C1 segment of cervical spinal cord (tissue), 14 donors: Measurements from ENCODE around the gene FGF23.

ENCODE experiments used
- DNase-seq, 14 donors: peaks; one replicate each; lab custom pipeline; 2025; lab: John Stamatoyannopoulos, UW

FGF23 gene

DNA sequence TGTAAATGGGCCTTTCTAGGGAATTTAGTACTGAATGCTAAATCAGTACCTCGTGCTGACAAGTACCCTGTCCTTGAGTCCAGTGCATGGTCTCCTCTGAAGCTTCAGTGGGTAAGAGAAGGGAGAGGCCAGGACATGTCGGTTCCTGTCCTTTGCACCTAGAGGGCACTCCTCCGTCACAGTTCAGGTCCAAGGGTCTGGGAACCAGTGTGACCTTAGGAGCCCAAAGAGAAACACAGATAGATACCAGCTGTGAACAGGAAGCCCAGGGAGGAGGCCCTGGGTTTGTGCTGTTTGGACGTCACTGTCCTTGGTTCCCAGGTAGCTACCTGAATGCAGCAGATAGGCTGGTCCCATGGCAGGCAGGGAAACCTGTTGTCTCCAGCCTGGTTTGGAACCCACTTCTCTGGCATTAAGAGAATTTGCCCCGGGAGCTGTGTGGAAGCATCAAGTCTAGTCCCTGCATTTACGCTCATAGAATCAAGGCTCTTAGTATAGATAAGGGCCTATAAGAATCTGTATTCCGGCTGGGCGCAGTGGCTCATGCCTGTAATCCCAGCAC is 3.9 kb upstream of the FGF23 start:
- DNase-seq = no peak

DNA sequence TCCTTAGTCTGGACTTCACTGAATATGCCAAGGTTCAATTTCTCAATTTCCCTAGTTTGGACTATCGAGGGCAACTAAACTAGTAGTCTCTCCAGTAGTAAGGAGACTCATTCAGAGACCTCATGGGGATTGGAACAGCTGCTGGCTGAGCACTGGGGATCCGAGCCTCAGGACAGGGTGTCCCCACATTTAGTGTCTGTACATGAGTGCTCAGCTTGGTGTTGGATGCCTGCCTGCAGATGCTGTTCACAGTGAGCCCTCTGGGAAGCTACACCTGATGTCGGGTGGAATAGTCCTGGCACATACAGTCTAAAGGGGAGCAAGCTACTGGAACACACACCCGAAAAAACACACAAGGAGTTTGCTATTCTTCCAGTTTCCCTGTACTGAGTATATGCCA is 820 bp upstream of the FGF23 start:
- no peak for DNase-seq

DNA sequence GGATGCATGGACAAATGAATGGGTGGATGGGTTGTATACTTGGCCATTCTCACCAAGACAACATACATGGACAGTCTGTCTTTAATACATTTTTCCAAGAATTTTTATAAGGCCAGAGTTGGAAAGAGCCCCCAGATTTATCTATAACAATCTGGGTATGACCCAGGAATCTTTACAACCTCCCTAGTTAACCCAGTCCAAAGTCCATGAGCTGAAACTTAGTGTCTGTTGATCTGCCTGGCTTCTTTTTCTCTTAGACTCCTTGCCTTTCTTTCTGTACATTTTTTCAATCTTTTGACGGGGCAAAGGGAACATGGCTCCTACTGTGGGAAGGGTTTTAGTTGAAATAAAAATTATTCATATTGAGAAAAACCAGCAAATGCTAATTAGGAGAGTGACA is 740 bp downstream of the FGF23 start:
- DNase-seq = no peak

DNA sequence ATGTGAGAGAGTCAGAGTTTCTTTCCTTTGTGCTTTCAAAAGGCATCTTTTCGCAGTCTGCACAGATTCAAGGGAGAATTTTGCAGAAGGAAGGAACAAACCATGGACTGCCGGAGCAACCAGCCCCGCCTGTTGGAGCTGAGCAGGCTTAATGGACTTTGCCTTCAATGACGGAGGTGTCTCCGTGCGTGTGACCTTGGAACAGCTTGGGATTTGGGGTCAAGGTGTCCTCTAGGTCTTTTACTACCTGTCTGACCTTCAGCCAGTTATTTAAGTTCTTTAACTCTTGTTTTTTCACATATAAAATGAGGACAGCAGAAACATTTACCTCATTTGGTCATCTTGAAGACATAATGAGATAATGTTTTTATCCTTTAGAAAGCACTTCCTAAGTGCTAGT is 4.1 kb downstream of the FGF23 start:
- DNase-seq = no peak

DNA sequence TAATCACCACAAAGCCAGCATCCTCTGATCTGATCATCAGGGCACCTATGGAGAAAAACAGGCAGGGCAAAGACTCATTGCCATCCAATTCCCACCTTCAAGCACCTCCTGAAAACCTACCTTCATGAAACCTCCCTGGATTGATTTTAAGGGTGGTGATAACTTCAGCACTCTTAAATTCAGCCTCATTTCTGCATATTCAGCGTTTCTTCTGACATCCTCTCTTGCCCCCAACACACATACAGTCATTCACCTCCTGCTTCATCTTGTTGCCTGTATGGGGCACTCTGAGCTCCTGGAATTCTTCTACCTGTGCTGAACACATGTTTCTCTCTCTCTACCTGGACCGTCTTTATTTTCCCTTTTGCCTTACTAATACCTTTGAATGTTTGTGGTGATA is 6.9 kb downstream of the FGF23 start:
- no peak for DNase-seq

DNA sequence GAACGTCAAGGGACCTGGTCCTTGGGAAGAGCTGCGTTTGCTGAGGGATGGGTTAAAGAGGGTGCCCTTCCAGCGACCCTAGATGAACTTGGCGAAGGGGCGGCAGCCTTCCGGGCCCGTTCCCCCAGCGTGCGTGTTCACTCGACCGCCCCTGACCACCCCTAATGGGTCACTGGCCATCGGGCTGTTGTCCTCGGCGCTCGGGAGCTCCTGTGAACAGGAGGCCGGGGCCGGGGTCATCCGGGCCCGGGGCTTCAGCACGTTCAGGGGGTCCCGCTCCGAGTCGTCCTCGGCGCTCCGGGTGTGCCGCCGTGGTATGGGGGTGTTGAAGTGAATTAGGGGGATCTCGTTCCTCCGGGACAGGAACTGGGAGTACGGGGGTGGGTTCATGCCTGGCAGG is 9.2 kb downstream of the FGF23 start:
- no peak for DNase-seq

DNA sequence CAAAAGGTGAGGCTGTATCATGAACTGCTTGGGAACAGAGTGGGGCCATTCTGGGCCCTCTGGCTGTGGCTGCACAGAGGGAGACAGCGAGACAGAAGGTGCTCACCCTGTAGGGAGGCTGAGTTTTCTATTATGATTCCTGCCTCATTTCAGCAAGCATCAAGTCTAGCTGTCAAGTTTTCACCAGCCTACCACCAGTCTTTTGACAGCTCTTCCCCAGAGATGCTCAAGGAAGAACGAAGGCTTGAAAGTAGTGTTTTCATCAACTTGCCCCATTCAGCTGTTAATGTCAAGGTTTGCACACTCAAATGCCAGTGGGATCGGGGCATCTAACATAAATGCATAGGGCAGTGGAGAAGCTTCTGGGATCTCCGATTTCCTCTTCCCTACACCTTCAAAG is 10.0 kb downstream of the FGF23 start:
- DNase-seq = no peak

DNA sequence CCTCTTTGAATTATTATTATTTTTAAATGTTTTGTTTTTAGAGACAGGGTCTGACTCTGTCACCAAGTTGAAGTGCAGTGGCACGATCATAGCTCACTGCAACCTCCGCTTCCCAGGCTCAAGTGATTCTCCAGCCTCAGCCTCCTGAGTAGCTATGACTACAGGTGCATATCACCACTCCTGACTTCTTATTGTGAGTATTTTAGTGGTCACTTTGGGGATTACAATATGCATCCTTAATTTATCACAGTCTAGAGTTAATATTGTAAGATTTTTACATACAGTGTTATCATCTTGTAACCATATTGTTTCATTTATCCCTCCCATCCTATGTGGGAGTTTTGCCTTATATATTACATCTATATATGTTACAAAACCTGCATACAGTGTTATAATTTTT is 13.4 kb downstream of the FGF23 start:
- no peak for DNase-seq

DNA sequence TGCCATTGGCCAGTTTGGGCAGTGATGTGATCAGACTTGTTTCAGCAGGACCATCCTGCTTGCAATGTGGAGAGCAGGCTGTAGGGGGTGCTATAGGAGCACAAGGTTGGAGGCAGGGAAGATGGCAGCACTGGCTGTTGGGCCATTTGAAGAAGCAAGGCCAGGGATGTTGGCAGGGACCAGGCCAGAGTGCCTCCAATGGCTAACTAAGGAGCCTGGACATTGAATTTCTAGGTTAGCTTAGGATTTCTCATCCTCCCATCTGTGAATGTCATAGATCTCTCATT is 23.5 kb downstream of the FGF23 start:
- peak in 2 of 14 donors; percentile 0 to 1 for DNase-seq

DNA sequence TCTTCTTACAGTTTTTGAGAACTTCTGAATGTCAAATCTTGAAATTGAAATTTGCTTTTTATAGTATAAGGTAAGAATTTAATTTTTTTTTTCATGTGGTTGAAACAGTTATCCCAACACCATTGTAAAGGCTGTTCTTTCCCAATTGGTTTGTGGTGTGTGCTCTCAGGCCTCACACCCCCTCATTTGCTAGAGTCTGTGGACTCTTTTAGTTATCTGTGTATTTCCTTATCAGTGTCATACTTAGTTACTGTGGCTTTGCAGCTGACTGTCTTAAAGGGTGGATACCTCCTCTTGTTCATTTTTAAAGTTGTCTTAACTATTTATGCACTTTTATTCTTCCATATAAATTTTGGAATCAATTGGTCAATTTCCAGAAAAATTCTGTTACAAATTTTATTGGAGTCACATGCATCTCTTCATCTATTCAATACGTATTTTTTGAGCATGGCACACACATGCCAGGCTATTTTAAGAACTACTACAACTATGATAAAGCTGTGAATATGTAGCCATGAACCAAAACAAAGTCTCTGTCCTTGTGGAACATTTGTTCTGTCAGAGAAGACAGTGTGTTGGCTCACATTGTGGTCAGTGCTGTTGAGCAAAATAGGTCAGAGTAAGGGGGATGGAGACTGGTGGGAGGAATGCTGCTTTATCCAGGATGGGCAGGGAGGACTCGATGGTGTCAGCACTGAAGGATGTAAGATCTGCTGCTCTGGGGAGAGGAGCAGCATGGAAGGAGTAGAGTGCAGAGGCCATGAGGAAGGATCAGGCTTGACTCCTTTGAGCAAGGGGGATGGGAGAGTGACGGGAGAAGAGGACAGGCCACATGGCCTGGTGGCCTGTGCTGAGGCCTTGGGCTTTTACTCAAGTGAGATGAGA is 24.1 kb downstream of the FGF23 start:
- no peak for DNase-seq

DNA sequence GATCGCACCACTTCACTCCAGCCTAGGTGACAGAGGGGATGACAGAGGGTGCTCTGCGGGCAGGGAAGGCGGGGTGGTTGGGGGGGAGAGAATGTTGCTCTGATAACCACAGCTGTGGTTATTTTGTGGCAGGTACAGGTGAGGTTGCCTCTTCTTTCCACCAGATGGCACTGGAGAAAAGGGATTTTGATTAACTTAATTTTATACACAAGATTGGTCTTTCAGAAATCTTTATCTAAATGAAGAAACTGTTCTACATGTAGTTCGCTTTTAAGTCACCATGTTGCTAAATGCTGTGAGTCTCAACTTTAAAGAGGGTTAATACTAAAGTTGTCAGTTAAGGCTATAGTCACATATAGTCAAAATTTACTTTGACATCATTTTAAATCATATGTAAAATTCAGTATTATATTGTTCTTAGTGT is 25.7 kb downstream of the FGF23 start:
- no peak for DNase-seq

DNA sequence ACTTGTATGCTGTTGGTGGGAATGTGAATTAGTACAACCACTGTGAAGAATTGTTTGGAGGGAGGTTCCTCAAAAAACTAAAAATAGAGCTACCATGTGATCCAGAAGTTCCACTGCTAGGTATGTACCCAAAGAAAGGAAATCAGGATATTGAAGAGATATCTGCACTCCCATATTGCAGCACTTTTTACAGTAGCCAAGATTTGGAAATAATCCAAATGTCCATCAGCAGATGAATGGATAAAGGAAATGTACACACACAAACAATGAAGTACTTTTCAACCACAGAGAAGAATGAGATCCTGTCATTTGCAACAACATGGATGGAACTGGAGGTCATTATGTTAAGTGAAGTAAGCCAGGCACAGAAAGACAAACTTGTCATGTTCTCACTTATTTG is 32.6 kb downstream of the FGF23 start:
- no peak for DNase-seq

DNA sequence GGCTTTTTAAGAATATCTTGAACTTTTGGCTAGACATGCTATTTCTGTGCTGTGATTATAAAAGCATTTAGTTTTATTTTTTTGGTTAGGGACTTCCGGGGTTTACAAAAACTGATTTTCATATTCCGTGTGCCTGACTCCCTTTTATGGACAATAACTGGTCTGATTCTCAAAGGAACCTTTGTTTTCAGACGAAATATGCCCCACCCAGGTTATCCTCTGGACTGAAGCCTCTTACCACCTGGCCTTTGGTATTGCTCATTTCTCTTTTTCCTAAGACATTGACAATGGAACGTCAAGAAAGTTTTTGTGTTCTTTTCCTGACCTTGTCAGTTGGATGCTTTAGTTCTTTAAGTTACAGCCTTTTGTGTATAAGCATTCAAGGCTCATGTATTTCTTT is 47.7 kb downstream of the FGF23 start:
- DNase-seq = no peak

DNA sequence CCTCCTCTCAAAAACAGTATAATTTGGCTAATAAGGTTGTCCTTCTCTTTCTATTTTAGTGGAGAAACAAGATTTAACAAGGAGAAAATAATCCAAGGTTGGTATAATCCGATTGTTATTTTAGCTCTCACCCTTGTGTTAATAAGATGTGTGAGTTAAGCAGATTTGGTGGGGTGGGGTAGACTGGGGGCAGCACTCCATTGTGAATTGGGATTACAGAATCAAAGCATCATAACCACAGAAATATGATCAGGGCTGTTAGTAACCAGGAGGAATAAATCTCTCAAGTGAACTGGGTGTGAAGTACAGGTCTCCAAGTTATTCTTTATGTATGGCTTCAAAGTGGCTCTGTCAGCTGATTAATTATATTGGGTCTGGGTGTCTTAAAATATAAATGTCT is 48.3 kb downstream of the FGF23 start:
- DNase-seq = no peak

DNA sequence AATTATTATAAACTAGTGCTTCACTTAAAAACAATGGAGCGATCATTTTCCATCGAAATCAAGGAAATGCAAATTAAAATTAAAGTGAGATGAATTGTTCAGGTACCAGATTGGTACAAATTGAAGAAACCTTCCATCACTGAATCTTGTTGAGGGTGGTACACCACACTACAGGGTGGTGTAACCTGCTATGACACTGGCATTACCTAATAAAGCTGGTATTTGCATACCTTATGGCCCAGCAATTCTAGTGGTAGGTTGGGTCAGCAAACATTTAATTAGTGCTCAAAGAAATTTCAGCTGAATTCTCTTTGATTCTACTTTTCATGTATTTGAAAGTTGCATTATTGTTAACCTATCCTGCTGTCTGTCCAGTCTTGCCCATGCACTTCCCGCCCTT is 49.3 kb downstream of the FGF23 start:
- DNase-seq = no peak

DNA sequence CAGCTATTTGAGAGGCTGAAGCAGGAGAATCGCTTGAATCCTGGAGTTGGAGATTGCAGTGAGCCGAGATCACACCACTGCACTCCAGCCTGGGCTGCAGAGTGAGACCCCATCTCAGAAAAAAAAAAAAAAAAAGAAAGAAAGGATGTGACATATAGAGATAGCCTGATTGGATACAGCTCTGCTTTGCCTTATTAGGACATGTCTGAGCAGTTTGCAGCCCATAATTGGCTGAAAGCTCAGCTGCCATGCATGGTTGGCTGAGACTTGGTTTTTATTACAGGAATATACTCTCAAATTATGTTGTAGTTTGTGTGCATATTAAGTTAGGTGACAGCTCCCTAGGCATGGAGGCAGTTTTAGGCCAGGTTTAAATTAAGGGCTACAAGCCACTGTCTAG is 52.2 kb downstream of the FGF23 start:
- DNase-seq = no peak

DNA sequence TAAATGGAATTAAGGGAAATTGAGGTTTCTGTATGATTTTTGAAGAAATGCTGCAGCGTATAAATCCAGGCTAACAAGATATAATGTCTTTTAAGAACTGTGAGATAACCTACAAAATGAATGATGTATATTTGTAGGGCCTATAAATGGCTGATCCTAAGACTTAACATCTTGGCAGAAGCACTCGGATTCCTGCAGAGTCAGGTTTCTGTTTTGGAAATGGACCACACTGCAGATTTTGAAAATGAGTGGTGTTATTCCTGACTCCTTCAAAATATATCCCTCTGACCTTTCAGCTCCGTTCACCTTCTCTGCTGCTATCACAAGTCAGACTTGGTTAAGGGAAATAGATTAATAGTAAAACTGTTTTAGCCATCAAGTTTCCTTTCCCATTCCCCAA is 53.5 kb downstream of the FGF23 start:
- no peak for DNase-seq

DNA sequence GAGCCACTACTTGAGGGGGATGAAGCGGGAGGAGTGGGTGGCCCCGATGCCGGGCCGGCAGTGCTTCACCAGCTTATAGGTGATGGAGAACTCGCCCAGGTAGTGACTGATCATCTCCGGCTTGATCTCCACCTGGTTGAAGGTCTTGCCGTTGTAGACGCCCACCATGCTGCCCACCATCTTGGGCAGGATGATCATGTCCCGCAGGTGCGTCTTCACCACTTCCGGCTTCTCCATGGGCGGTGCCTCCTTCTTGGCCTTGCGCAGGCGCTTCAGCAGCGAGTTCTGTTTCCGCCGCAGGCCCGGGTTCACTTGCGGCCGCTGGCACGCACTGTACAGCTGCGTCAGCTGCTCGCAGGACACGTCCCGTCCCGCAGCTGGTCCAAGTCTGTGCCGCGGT is 55.1 kb downstream of the FGF23 start:
- no peak for DNase-seq

DNA sequence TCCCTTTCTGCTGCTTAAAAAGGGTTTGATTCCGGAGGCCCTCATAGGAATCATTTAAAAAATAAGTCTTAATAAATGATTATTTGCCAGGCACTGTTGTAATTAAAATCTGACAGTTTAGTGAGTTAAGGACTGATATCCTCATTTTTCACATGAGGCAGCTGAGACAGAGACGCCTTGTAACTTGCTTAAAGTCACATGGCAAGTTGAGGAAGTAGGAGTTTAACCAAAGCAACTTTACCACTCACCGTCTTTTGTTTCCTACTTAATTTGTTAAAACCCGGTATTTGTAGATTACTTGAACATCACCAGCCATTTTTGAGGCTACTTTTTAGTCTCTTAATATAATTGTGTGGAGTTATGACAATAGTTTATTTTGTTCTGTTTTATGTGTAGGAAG is 56.1 kb downstream of the FGF23 start:
- DNase-seq = no peak

DNA sequence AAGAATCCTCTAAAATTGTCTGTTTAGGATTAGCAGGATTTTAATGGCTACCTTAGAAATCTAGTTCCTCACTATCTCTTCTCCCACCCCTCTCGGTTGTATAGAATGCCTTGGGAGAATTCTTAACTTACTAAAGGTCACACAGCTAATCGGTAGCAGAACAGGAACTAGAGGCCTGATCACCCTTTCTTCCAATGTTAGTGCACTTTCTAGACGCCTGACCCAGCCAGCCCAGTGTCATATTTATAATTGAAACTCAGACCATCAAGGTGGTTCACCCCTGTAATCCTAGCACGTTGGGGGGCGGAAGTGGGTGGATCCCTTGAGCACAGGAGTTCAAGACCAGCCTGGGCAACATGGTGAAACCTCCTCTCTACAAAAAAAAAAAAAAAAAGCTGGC is 56.8 kb downstream of the FGF23 start:
- DNase-seq = peak in 1 of 14 donors; percentile 3

DNA sequence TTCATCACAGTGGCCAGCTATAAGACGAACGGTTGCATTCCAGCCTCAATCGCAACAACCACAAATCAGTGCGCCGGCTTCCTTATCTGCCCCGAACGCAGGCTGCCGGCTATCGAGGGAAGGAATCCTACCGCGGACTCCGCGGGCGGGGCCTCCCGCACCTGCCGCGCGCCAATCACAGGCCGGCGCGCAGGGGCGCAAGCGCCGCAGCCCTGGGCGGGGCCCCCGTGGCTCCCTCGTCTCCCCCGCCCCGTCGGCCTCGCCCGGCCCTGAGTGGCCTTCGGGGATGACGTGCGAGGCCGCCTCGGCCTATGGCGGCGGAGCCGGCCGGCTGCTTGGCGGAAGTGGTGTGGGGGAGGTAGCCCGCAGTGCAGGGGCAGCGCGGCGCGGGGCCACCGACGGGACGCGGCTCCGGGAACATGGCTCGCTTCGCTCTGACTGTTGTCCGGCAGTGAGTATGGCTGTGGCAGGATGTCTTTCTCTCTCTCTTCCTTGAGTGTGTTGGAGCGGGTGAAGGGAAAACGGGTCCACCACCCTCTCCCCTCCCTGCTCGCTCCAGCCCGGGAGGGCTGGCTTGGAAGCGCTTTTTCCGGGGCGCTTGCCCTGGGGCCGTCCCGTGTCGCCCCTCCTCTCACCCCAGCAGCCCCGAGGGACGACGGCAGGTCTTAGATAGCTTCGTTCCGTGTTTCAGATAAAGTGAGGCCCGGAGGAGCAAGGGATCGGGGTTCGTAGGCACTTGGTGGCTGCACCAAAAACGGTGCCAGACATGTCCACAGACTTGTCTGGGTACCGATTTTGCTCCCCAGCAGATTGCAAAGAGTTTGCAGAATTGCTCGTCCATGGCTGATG is 58.4 kb downstream of the FGF23 start, which contains the start of gene TIGAR:
Gene TIGAR, plus strand, starts transcription at position 361 of the 849 bp plus-strand sequence. Its CDS starts 59 bp downstream, at position 420.
- peak; percentile 43 to 96 (median 88) for DNase-seq

DNA sequence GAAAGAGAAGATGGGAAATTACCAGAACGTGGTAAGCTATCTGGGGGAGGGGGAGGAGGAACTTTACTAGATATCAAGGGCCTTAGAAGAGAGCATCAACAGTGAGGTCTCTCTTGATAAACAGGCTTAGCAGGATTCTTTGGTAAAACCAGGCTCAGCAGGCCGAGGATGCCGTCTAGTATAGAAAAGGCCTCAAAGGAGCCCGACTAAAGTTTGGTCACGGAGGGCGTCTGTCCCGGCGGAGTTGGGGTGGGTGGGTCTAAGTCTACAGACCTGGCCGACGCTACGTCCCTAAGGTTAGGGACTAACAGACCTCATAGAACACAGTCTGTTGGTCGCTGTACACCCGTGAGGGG is 59.0 kb downstream of the FGF23 start:
- DNase-seq = no peak
